ENCODE measurements around the gene PEDS1. TPM values are rescaled to one million over a fixed set of nuclear protein-coding genes. Genes with fewer than 3 reads are reported as not detected.

Gene PEDS1
- total and polyA plus RNA-seq, 2 of the 13 experiments (the other 11 are each of a cell fraction or from before 2014, with no cell fraction given): 30.5 to 93.9 TPM

DNA sequence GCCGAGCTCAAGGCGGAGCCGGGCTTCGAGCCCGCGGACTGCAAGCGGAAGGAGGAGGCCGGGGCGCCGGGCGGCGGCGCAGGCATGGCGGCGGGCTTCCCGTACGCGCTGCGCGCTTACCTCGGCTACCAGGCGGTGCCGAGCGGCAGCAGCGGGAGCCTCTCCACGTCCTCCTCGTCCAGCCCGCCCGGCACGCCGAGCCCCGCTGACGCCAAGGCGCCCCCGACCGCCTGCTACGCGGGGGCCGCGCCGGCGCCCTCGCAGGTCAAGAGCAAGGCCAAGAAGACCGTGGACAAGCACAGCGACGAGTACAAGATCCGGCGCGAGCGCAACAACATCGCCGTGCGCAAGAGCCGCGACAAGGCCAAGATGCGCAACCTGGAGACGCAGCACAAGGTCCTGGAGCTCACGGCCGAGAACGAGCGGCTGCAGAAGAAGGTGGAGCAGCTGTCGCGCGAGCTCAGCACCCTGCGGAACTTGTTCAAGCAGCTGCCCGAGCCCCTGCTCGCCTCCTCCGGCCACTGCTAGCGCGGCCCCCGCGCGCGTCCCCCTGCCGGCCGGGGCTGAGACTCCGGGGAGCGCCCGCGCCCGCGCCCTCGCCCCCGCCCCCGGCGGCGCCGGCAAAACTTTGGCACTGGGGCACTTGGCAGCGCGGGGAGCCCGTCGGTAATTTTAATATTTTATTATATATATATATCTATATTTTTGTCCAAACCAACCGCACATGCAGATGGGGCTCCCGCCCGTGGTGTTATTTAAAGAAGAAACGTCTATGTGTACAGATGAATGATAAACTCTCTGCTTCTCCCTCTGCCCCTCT lies 38.2 kb upstream of the PEDS1 start (continued):
- TF ChIP-seq, protein P1, sequence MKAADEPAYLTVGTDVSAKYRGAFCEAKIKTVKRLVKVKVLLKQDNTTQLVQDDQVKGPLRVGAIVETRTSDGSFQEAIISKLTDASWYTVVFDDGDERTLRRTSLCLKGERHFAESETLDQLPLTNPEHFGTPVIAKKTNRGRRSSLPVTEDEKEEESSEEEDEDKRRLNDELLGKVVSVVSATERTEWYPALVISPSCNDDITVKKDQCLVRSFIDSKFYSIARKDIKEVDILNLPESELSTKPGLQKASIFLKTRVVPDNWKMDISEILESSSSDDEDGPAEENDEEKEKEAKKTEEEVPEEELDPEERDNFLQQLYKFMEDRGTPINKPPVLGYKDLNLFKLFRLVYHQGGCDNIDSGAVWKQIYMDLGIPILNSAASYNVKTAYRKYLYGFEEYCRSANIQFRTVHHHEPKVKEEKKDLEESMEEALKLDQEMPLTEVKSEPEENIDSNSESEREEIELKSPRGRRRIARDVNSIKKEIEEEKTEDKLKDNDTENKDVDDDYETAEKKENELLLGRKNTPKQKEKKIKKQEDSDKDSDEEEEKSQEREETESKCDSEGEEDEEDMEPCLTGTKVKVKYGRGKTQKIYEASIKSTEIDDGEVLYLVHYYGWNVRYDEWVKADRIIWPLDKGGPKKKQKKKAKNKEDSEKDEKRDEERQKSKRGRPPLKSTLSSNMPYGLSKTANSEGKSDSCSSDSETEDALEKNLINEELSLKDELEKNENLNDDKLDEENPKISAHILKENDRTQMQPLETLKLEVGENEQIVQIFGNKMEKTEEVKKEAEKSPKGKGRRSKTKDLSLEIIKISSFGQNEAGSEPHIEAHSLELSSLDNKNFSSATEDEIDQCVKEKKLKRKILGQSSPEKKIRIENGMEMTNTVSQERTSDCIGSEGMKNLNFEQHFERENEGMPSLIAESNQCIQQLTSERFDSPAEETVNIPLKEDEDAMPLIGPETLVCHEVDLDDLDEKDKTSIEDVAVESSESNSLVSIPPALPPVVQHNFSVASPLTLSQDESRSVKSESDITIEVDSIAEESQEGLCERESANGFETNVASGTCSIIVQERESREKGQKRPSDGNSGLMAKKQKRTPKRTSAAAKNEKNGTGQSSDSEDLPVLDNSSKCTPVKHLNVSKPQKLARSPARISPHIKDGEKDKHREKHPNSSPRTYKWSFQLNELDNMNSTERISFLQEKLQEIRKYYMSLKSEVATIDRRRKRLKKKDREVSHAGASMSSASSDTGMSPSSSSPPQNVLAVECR (CRISPR knock-in tag; IDR thresholded peaks at IDR 0.05; ENCODE audit: borderline replicate concordance): peak; percentile 74
- TF ChIP-seq, protein P2, sequence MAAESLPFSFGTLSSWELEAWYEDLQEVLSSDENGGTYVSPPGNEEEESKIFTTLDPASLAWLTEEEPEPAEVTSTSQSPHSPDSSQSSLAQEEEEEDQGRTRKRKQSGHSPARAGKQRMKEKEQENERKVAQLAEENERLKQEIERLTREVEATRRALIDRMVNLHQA (CRISPR knock-in tag; IDR thresholded peaks at IDR 0.05): no peak
- peak; percentile 83; the same call in 1 of the 2 replicates for TF ChIP-seq HOXA9 (CRISPR knock-in tag; IDR thresholded peaks at IDR 0.05; ENCODE audit: borderline replicate concordance)
- TF ChIP-seq, protein P3, sequence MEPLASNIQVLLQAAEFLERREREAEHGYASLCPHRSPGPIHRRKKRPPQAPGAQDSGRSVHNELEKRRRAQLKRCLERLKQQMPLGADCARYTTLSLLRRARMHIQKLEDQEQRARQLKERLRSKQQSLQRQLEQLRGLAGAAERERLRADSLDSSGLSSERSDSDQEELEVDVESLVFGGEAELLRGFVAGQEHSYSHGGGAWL (CRISPR knock-in tag; IDR thresholded peaks at IDR 0.05): no peak; the same call in none of the 2 replicates
- TF ChIP-seq RBM39 (IDR thresholded peaks at IDR 0.05; ENCODE audit: low read depth, low read length, poor library complexity, severe bottlenecking): peak; percentile 80
- TF ChIP-seq ZNF761 (CRISPR knock-in tag; conservative IDR thresholded peaks at IDR 0.05): no peak
- TF ChIP-seq KDM5B (CRISPR knock-in tag; IDR thresholded peaks at IDR 0.05; ENCODE audit: borderline replicate concordance): peak; percentile 37; the same call in 1 of the 2 replicates
- TF ChIP-seq ZNF44 (CRISPR knock-in tag; IDR thresholded peaks at IDR 0.05): no peak
- TF ChIP-seq, protein P4, sequence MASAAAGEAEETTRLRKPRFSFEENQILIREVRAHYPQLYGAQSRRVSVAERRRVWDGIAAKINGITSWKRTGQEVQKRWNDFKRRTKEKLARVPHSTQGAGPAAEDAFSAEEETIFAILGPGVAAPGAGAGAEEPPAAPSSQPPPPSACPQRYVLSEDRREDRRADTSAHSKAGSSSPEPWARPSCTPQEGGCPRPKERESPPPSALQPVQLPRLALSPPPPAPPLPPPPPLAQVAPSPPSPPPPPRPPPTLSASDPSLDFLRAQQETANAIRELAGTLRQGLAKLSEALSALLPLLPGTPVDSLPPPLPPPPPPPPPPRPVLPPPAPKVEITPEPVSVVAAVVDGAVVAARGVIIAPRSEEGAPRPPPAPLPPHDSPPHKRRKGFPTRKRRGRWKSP (CRISPR knock-in tag; IDR thresholded peaks at IDR 0.05): peak; percentile 93; the same call in 1 of the 2 replicates
- TF ChIP-seq KLF16 (CRISPR knock-in tag; IDR thresholded peaks at IDR 0.05): peak in 1 of 2 experiments; percentile 30; a peak in 1 of 4 replicates
- no peak; the same call in none of the 2 replicates for TF ChIP-seq REXO4 (CRISPR knock-in tag; IDR thresholded peaks at IDR 0.05; ENCODE audit: borderline replicate concordance)
- peak; percentile 48 for TF ChIP-seq TEAD3 (CRISPR knock-in tag; optimal IDR thresholded peaks at IDR 0.05; ENCODE audit: borderline replicate concordance)
- TF ChIP-seq ZNF225 (CRISPR knock-in tag; IDR thresholded peaks at IDR 0.05): peak; percentile 69; the same call in 1 of the 2 replicates
- peak; percentile 23 for TF ChIP-seq MED8 (CRISPR knock-in tag; IDR thresholded peaks at IDR 0.05; ENCODE audit: insufficient replicate concordance)
- TF ChIP-seq, protein P5, sequence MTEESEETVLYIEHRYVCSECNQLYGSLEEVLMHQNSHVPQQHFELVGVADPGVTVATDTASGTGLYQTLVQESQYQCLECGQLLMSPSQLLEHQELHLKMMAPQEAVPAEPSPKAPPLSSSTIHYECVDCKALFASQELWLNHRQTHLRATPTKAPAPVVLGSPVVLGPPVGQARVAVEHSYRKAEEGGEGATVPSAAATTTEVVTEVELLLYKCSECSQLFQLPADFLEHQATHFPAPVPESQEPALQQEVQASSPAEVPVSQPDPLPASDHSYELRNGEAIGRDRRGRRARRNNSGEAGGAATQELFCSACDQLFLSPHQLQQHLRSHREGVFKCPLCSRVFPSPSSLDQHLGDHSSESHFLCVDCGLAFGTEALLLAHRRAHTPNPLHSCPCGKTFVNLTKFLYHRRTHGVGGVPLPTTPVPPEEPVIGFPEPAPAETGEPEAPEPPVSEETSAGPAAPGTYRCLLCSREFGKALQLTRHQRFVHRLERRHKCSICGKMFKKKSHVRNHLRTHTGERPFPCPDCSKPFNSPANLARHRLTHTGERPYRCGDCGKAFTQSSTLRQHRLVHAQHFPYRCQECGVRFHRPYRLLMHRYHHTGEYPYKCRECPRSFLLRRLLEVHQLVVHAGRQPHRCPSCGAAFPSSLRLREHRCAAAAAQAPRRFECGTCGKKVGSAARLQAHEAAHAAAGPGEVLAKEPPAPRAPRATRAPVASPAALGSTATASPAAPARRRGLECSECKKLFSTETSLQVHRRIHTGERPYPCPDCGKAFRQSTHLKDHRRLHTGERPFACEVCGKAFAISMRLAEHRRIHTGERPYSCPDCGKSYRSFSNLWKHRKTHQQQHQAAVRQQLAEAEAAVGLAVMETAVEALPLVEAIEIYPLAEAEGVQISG (CRISPR knock-in tag; IDR thresholded peaks at IDR 0.05): peak; percentile 78; the same call in 1 of the 2 replicates
- peak; percentile 31; the same call in 1 of the 2 replicates for TF ChIP-seq EEA1 (CRISPR knock-in tag; IDR thresholded peaks at IDR 0.05; ENCODE audit: borderline replicate concordance)
- TF ChIP-seq ZNF607 (CRISPR knock-in tag; IDR thresholded peaks at IDR 0.05; ENCODE audit: borderline replicate concordance): no peak
- TF ChIP-seq ZIK1 (CRISPR knock-in tag; IDR thresholded peaks at IDR 0.05; ENCODE audit: borderline replicate concordance, low read depth): 0 out of 2 replicates have a peak, but pooled peaks have one; percentile 64

Data from HepG2 (cell line).